OCI-LY7 (cell line): ENCODE results near the gene GGT6. TPM values are rescaled to one million over a fixed set of nuclear protein-coding genes. Genes with fewer than 3 reads are reported as not detected.

Experiments used
- BruUV-seq: library from RNA; stranded (reverse); fragments of 400-500 nt; replicated peaks from 2 replicates; lab custom pipeline; 2021; lab: Mats Ljungman, UMichigan
- CTCF ChIA-PET: fragments of 300-600 bp; sonication (Branson Sonifier 250); formaldehyde crosslinking; loops from one replicate; lab custom pipeline; 2022; ENCODE audit warnings: antibody characterized with exemption; ENCODE audit not compliant: unreplicated experiment; lab: Charles Lee
- POLR2A ChIA-PET: fragments of 300-600 bp; sonication (Branson Sonifier 250); formaldehyde crosslinking; loops from one replicate; lab custom pipeline; 2022; ENCODE audit warnings: antibody characterized with exemption; lab: Charles Lee
- DNase-seq: peaks from one replicate; pipeline ENCODE4 v3.0.0-alpha.2; 2015; ENCODE audit warnings: low spot score
- H2AFZ ChIP-seq: fragments of 200-600 bp; sonication (generic), shearing (Covaris generic); 2 replicates; pipeline ENCODE4 v1.6.1; 2014; ENCODE audit warnings: mild to moderate bottlenecking, antibody characterized with exemption, low read length, moderate library complexity
- H3K27ac ChIP-seq: fragments of 200-600 bp; sonication (generic); 2 replicates; pipeline ENCODE4 v1.5.1; 2014; ENCODE audit warnings: mixed run types, low read depth, mild to moderate bottlenecking, moderate library complexity, low read length, inconsistent platforms; ENCODE audit not compliant: poor library complexity, severe bottlenecking
- H3K36me3 ChIP-seq: fragments of 200-600 bp; sonication (generic); 2 replicates; pipeline ENCODE4 v1.6.1; 2014; ENCODE audit warnings: mild to moderate bottlenecking, antibody characterized with exemption, low read length, moderate library complexity, mixed read lengths; ENCODE audit not compliant: insufficient read depth
- H3K4me1 ChIP-seq: fragments of 200-600 bp; sonication (generic); 2 replicates; pipeline ENCODE4 v1.5.1; 2014; ENCODE audit warnings: mild to moderate bottlenecking, low read length; ENCODE audit not compliant: insufficient read depth, poor library complexity, severe bottlenecking
- H3K4me2 ChIP-seq: fragments of 200-600 bp; sonication (generic); 2 replicates; pipeline ENCODE4 v1.6.1; 2014; ENCODE audit warnings: mild to moderate bottlenecking, low read length
- H3K4me3 ChIP-seq: fragments of 200-600 bp; sonication (generic); 2 replicates; pipeline ENCODE4 v1.5.1; 2014; ENCODE audit warnings: mild to moderate bottlenecking, low read depth, low read length; ENCODE audit not compliant: poor library complexity, severe bottlenecking
- H3K79me2 ChIP-seq: fragments of 200-600 bp; sonication (generic); 2 replicates; pipeline ENCODE4 v1.6.1; 2016; ENCODE audit warnings: low read depth, mild to moderate bottlenecking, low read length, moderate library complexity, mixed read lengths; ENCODE audit not compliant: insufficient read depth
- H3K9me2 ChIP-seq: fragments of 200-600 bp; sonication (generic); 2 replicates; pipeline ENCODE4 v1.6.1; 2016; ENCODE audit warnings: mild to moderate bottlenecking, low read length, mixed read lengths; ENCODE audit not compliant: insufficient read depth
- H3K9me3 ChIP-seq: fragments of 200-600 bp; sonication (generic); 2 replicates; pipeline ENCODE4 v1.6.1; 2014; ENCODE audit warnings: mild to moderate bottlenecking, mixed run types, low read length, mixed read lengths
- H4K20me1 ChIP-seq: fragments of 200-600 bp; sonication (generic); 2 replicates; pipeline ENCODE4 v1.6.1; 2014; ENCODE audit warnings: mild to moderate bottlenecking, antibody characterized with exemption, low read length, moderate library complexity, mixed read lengths; ENCODE audit not compliant: insufficient read depth
- CTCF ChIP-seq: fragments of 200-600 bp; sonication (generic); conservative IDR thresholded peaks from 2 replicates; pipeline ENCODE4 v1.5.1; 2014; ENCODE audit warnings: mild to moderate bottlenecking, antibody characterized with exemption, low read length, moderate library complexity, mixed read lengths
- EZH2phosphoT487 ChIP-seq: fragments of 200-600 bp; sonication (generic); IDR thresholded peaks from 2 replicates; pipeline ENCODE4 v1.6.1; 2018; ENCODE audit warnings: low read depth, borderline replicate concordance, mild to moderate bottlenecking, mixed run types, antibody characterized with exemption, low read length, moderate library complexity, mixed read lengths
- intact Hi-C: fragments of 100-400 bp; cut with micrococcal nuclease; formaldehyde crosslinking; loops from one replicate; pipeline ENCODE4 v1.10.0; 2022; ENCODE audit not compliant: unreplicated experiment
- total RNA-seq, 2 experiments: library from RNA; depleted of rRNA in 1 of 2; stranded (reverse); fragments of >200 nt in 1 of 2; shearing (Covaris generic) in 1 of 2; gene quantifications; 2 replicates each; pipeline ENCODE4 v1.2.3, GENCODE V29; 2014 to 2022

GGT6 gene
- total RNA-seq, 2 experiments from 2014 or later, result not detected

DNA sequence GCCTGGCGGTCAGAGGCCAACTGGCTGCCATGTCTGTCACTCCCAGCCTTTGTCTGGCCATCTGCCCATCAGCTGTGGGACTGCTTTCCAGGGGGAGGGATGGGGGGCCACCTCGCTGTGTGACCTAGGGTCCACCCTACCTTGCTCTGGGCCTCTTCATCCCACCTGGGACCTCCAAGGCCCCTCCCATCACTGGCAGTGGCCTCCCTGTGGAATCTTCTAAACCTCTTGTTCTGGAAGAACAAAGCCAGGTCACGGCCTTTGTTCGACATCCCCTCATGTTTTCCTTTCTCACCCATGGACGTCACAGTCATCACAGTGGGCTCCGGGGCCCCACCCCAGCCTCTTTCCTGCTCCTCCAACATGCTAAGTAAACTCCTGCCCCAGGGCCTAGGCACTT is 37.7 kb downstream of the GGT6 start:
- H3K4me3 ChIP-seq, result peak overlapping the region; percentile 64
- intact Hi-C loops, result loop anchor here (2.0 kb wide), 2 partner anchors 32 to 102 kb away; partner anchors contain the start of gene MYBBP1A
- DNase-seq, result no peak
- H2AFZ ChIP-seq, result peak overlapping the region; percentile 58; the same call in 1 of the 2 replicates
- H4K20me1 ChIP-seq, result no peaks in the 10 kb centered on the region
- peak overlapping the region; percentile 90 for H3K27ac ChIP-seq
- H3K4me2 ChIP-seq, result peak overlapping the region; percentile 71
- no peaks in the 10 kb centered on the region for H3K9me3 ChIP-seq
- TF ChIP-seq EZH2phosphoT487 (no peak), CTCF (no peak)
- H3K79me2 ChIP-seq, result no peaks in the 10 kb centered on the region
- H3K4me1 ChIP-seq, result peaks cover 68% of the 10 kb centered on the region
- no TSS peak for BruUV-seq
- CTCF ChIA-PET, result no interaction called here
- POLR2A ChIA-PET, result interaction anchor here (0.5 to 1.6 kb wide), 5 partner anchors 24 to 268 kb away, joined by 3 to 5 read pairs (median 4); partner anchors contain the start of gene SPNS2
- H3K36me3 ChIP-seq, result no peaks in the 10 kb centered on the region
- H3K9me2 ChIP-seq, result no peaks in the 10 kb centered on the region

GRCh38 chr17:4520894-4521600 is 39.3 kb downstream of the GGT6 start:
- H2AFZ ChIP-seq, result no peak overlapping the region
- H3K9me3 ChIP-seq, result no peaks in the 10 kb centered on the region
- no peaks in the 10 kb centered on the region for H4K20me1 ChIP-seq
- peaks cover 68% of the 10 kb centered on the region for H3K4me1 ChIP-seq
- no peak for DNase-seq
- H3K9me2 ChIP-seq, result no peaks in the 10 kb centered on the region
- 0 out of 2 replicates have a peak overlapping the region, but pooled peaks have one; percentile 71 for H3K4me2 ChIP-seq
- H3K4me3 ChIP-seq, result no peak overlapping the region
- POLR2A ChIA-PET, result interaction anchor here (0.6 to 0.8 kb wide), 3 partner anchors 85 to 800 kb away, joined by 3 to 4 read pairs (median 3); partner anchors contain the start of gene SPNS3
- intact Hi-C loops, result no loop called here
- TF ChIP-seq CTCF (no peak), EZH2phosphoT487 (no peak)
- no peaks in the 10 kb centered on the region for H3K36me3 ChIP-seq
- H3K27ac ChIP-seq, result peak overlapping the region; percentile 22
- no TSS peak for BruUV-seq
- H3K79me2 ChIP-seq, result no peaks in the 10 kb centered on the region
- CTCF ChIA-PET, result no interaction called here
